ENCODE results near the gene ITCH. TPM values are rescaled to one million over a fixed set of nuclear protein-coding genes. Genes with fewer than 3 reads are reported as not detected.
"Not testable (repeated sequence)": the region's sequence is repeated elsewhere in the genome, so short reads cannot be mapped to it uniquely, and the experiment has no call there.

Gene ITCH
- total and polyA plus RNA-seq, 7 donors, result 16.3 to 60.6 (median 50.2) TPM

- peaks cover 10 to 71% (median 38%) of the 10 kb centered on the region in 4 donors for H3K36me3 ChIP-seq
- intact Hi-C loops (cut with DNase I), result no loop called here
- peaks cover 0 to 7% (median 0%) of the 10 kb centered on the region in 4 donors for H3K4me1 ChIP-seq
- no peaks in the 10 kb centered on the region for H3K9me3 ChIP-seq
- H3K4me3 ChIP-seq, result no peak overlapping the region
- TF ChIP-seq EP300 (IDR thresholded peaks at IDR 0.05) (no peak), POLR2A (IDR thresholded peaks at IDR 0.05) (no peak), POLR2AphosphoS5 (IDR thresholded peaks at IDR 0.05) (no peak)
- TF ChIP-seq, protein P1, sequence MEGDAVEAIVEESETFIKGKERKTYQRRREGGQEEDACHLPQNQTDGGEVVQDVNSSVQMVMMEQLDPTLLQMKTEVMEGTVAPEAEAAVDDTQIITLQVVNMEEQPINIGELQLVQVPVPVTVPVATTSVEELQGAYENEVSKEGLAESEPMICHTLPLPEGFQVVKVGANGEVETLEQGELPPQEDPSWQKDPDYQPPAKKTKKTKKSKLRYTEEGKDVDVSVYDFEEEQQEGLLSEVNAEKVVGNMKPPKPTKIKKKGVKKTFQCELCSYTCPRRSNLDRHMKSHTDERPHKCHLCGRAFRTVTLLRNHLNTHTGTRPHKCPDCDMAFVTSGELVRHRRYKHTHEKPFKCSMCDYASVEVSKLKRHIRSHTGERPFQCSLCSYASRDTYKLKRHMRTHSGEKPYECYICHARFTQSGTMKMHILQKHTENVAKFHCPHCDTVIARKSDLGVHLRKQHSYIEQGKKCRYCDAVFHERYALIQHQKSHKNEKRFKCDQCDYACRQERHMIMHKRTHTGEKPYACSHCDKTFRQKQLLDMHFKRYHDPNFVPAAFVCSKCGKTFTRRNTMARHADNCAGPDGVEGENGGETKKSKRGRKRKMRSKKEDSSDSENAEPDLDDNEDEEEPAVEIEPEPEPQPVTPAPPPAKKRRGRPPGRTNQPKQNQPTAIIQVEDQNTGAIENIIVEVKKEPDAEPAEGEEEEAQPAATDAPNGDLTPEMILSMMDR (IDR thresholded peaks at IDR 0.05), result no peak
- no peak overlapping the region for H3K27ac ChIP-seq
- 92 to 93% methylated on average over 5 of the region's 5 CpGs for WGBS, 2 donors
- H3K27me3 ChIP-seq, result no peaks in the 10 kb centered on the region
- no peak for DNase-seq
These were observed 76.1 kb downstream of the ITCH start for GRCh38 chr20:34439168-34439567.

DNA sequence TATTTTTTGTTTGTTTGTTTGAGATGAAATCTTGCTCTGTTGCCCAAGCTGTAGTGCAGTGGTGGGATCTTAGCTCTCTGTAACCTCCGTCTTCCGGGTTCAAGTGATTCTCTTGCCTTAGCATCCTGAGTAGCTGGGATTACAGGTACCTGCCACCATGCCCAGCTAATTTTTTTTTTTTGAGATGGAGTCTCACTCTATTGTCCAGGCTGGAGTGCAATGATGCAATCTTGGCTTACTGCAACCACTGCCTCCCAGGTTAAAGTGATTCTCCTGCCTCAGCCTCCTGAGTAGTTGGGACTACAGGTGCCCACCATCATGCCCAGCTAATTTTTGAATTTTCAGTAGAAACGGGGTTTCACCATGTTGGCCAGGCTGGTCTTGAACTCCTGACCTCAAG is 78.3 kb downstream of the ITCH start:
- 97 to 98% methylated on average over 3 of the region's 3 CpGs for WGBS, 2 donors
- not testable (repeated sequence) for H3K27me3 ChIP-seq

GRCh38 chr20:34443546-34443945 is 80.5 kb downstream of the ITCH start:
- DNase-seq, result no peak
- WGBS, 2 donors, result 96 to 99% methylated on average over 3 of the region's 3 CpGs
- Histone ChIP-seq H3K27ac (no peak overlapping the region), H3K9me3 (no peaks in the 10 kb centered on the region), H3K4me3 (no peak overlapping the region), H3K27me3 (no peaks in the 10 kb centered on the region), H3K36me3 (peaks cover 16 to 99% (median 43%) of the 10 kb centered on the region in 4 donors), H3K4me1 (no peaks in the 10 kb centered on the region)
- no peak for TF ChIP-seq POLR2A (IDR thresholded peaks at IDR 0.05)
- no peak for TF ChIP-seq EP300 (IDR thresholded peaks at IDR 0.05)
- no peak for TF ChIP-seq POLR2AphosphoS5 (IDR thresholded peaks at IDR 0.05)
- TF ChIP-seq, protein P1 (IDR thresholded peaks at IDR 0.05), result no peak
- intact Hi-C loops (cut with DNase I), result no loop called here

More for the DNA sequence above, 78.3 kb downstream of the ITCH start:
- H3K36me3 ChIP-seq, result peaks cover 11 to 92% (median 44%) of the 10 kb centered on the region in 4 donors
- intact Hi-C loops (cut with DNase I); H3K4me1 ChIP-seq; H3K9me3 ChIP-seq; H3K27ac ChIP-seq; DNase-seq; H3K4me3 ChIP-seq: not testable (repeated sequence)

GRCh38 chr20:34445177-34446065 is 82.3 kb downstream of the ITCH start:
- no peaks in the 10 kb centered on the region for H3K4me1 ChIP-seq
- H3K9me3 ChIP-seq, result no peaks in the 10 kb centered on the region
- intact Hi-C loops (cut with DNase I), result no loop called here
- H3K36me3 ChIP-seq, result peaks cover 26 to 99% (median 35%) of the 10 kb centered on the region in 4 donors
- 93% methylated on average over 7 of the region's 7 CpGs for WGBS, 2 donors
- no peak for DNase-seq
- H3K4me3 ChIP-seq, result no peak overlapping the region
- TF ChIP-seq, protein P1 (IDR thresholded peaks at IDR 0.05), result no peak
- TF ChIP-seq POLR2AphosphoS5 (IDR thresholded peaks at IDR 0.05), result no peak
- no peak for TF ChIP-seq POLR2A (IDR thresholded peaks at IDR 0.05)
- TF ChIP-seq EP300 (IDR thresholded peaks at IDR 0.05), result no peak
- H3K27me3 ChIP-seq, result no peaks in the 10 kb centered on the region
- H3K27ac ChIP-seq, result no peak overlapping the region

DNA sequence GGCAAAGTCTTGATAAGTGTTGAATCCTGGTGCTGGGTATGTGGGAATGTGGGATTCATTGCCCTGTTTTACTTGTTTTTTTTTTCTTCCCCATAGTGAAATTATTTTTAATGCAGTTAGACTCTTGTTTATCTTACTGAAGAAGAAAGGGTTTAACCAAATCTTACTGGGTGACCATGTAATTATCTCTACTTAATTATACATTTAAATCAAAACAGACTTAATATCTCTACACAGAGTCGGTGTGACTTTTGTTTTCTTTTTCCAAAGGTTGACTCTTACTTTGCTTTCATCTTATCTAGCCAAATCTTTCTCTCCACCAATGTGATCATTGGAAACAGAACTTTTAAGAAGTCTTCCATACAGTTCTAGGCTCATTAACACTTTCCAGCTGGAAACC is 85.4 kb downstream of the ITCH start:
- no peak for DNase-seq
- Histone ChIP-seq H3K4me3 (no peak overlapping the region), H3K4me1 (peaks cover 0 to 10% (median 3%) of the 10 kb centered on the region in 4 donors), H3K36me3 (peaks cover 14 to 91% (median 20%) of the 10 kb centered on the region in 4 donors), H3K27ac (no peak overlapping the region), H3K9me3 (no peaks in the 10 kb centered on the region), H3K27me3 (no peaks in the 10 kb centered on the region)
- TF ChIP-seq, protein P1 (IDR thresholded peaks at IDR 0.05), result no peak
- no peak for TF ChIP-seq POLR2AphosphoS5 (IDR thresholded peaks at IDR 0.05)
- no peak for TF ChIP-seq EP300 (IDR thresholded peaks at IDR 0.05)
- no peak for TF ChIP-seq POLR2A (IDR thresholded peaks at IDR 0.05)
- intact Hi-C loops (cut with DNase I), result no loop called here
- WGBS, 2 donors, result 77 to 80% methylated on average over 1 of the region's 1 CpG

Data from sigmoid colon (tissue), 7 donors.